ENCODE results near the gene NRN1. TPM values are rescaled to one million over a fixed set of nuclear protein-coding genes. Genes with fewer than 3 reads are reported as not detected.

The NRN1 gene
- total and polyA plus RNA-seq, 8 donors: 0.45 to 9.8 (median 4.4) TPM; not detected in 2

DNA sequence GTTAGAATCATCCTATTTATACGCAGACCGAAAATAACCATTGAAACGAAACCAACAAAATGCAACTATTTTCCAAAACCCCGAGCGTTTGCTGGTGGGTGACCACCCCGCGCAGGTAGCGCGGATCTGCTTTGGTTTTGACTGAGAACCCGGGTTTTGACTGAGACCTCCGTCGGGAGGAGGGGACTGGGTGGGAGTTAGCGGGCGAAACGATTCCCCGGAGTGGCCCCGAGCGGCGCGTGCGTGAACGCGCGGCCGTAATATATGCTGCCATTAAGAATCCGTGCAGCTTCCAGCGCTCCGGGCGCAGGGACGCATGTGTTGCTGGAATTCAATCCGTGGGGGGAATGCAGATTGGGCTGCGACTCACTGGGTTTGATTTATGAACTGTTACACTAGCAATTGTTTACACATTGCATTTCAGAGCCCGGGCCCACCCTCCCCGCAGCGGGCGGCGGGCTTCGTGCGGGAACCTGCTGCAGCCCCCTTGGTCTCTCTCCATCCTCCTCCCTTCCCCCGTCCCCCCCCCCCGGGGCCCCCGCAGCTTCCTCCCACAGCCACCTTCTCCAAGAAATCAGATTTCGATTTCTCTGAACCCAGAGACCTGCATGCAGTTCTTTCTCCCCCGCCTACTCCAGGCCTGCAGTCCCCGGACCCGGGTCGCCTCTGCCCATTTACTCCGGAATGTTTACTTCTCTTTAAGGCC, 9.9 kb downstream of the NRN1 start:
- TF ChIP-seq POLR2A (IDR thresholded peaks at IDR 0.05): no peak
- Histone ChIP-seq H3K4me3 (peak overlapping the region; percentile 45 to 75 (median 56)), H3K36me3 (no peaks in the 10 kb centered on the region), H3K27me3 (peaks cover 43 to 100% (median 93%) of the 10 kb centered on the region in 3 donors), H3K9me3 (peaks cover 0 to 20% (median 10%) of the 10 kb centered on the region in 4 donors), H3K27ac (peak overlapping the region in 4 of 5 donors; percentile 52 to 67 (median 62)), H3K4me1 (peaks cover 30 to 49% (median 39%) of the 10 kb centered on the region in 4 donors)
- WGBS, 5 donors: 3 to 5% (median 4%) methylated on average over 44 to 48 of the region's 48 CpGs
- intact Hi-C loops (cut with DNase I; ENCODE audit: low total_unique reads): no loop called here
- peak in 1 of 2 donors; percentile 67 for DNase-seq

DNA sequence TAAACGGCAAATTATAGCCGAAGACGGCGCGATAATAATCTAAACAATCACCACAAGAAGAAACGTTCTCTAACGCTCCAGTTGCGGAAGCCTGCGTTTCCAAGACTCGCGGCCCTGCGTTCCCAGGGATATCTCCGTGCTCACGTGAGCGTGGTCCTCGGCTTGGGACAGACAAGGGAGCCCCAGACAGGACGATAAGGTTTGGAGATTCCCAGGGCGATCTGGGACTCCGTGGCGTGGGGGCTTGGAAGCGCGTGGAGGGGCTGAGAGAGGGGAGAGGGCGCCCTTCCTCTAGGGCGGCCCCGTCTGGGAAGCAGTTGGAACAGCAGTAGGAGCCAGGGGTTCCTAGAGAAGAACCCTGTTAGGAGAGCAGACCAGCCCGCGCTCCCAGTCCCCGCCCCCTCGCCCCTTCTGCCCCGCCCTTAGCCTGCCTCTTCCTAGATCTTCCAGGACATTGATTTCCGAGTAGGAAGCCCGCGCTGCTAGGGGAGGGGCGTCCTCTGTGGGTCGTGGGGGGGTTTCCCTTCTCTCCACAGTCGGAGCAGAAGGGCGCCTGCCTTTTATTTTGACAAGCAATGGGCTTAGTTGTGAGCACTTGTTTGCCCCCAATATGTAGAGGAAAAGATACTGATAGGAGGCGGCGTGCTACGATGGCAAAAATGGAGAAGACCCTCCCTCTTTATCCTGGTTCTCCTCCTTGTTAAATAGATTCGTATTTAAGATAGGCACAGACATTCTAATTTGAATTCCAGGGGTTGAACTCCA, 10.6 kb downstream of the NRN1 start:
- peak overlapping the region in 4 of 5 donors; percentile 52 to 67 (median 62) for H3K27ac ChIP-seq
- H3K9me3 ChIP-seq: peaks cover 0 to 18% (median 9%) of the 10 kb centered on the region in 4 donors
- DNase-seq: peak in 1 of 2 donors; percentile 82
- intact Hi-C loops (cut with DNase I; ENCODE audit: low total_unique reads): no loop called here
- no peaks in the 10 kb centered on the region for H3K36me3 ChIP-seq
- H3K4me3 ChIP-seq: peak overlapping the region; percentile 45 to 75 (median 56)
- H3K4me1 ChIP-seq: peaks cover 30 to 47% (median 37%) of the 10 kb centered on the region in 4 donors
- H3K27me3 ChIP-seq: peaks cover 41 to 98% (median 86%) of the 10 kb centered on the region in 3 donors
- 3 to 10% (median 6%) methylated on average over 16 to 41 of the region's 41 CpGs for WGBS, 5 donors
- TF ChIP-seq, protein P1, sequence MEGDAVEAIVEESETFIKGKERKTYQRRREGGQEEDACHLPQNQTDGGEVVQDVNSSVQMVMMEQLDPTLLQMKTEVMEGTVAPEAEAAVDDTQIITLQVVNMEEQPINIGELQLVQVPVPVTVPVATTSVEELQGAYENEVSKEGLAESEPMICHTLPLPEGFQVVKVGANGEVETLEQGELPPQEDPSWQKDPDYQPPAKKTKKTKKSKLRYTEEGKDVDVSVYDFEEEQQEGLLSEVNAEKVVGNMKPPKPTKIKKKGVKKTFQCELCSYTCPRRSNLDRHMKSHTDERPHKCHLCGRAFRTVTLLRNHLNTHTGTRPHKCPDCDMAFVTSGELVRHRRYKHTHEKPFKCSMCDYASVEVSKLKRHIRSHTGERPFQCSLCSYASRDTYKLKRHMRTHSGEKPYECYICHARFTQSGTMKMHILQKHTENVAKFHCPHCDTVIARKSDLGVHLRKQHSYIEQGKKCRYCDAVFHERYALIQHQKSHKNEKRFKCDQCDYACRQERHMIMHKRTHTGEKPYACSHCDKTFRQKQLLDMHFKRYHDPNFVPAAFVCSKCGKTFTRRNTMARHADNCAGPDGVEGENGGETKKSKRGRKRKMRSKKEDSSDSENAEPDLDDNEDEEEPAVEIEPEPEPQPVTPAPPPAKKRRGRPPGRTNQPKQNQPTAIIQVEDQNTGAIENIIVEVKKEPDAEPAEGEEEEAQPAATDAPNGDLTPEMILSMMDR (IDR thresholded peaks at IDR 0.05): peak in 1 of 7 experiments; percentile 7
- no peak for TF ChIP-seq POLR2A (IDR thresholded peaks at IDR 0.05)

DNA sequence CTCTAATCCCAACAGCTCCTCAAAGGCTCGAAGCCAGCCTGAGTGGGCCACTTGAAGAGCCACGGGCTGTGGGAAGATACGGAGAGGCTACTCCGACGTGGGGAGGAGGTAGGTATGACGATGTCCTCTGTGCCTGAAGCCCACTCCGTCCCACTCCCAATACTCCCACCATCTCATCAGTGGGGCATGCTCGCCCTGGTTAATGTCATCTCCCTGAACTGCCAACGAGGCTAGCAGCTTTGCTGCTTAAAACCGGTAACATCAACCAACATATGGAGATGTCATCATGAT, 11.1 kb downstream of the NRN1 start:
- Histone ChIP-seq H3K36me3 (no peaks in the 10 kb centered on the region), H3K27me3 (peaks cover 41 to 93% (median 81%) of the 10 kb centered on the region in 3 donors), H3K4me1 (peaks cover 30 to 47% (median 37%) of the 10 kb centered on the region in 4 donors), H3K9me3 (peaks cover 0 to 18% (median 9%) of the 10 kb centered on the region in 4 donors), H3K4me3 (peak overlapping the region in 3 of 4 donors; percentile 45 to 75 (median 59)), H3K27ac (peak overlapping the region in 2 of 5 donors; percentile 41 to 63)
- intact Hi-C loops (cut with DNase I; ENCODE audit: low total_unique reads): no loop called here
- 9 to 22% (median 20%) methylated on average over 10 of the region's 10 CpGs for WGBS, 5 donors
- TF ChIP-seq, protein P1 (IDR thresholded peaks at IDR 0.05): no peak
- no peak for TF ChIP-seq POLR2A (IDR thresholded peaks at IDR 0.05)
- no peak for DNase-seq

DNA sequence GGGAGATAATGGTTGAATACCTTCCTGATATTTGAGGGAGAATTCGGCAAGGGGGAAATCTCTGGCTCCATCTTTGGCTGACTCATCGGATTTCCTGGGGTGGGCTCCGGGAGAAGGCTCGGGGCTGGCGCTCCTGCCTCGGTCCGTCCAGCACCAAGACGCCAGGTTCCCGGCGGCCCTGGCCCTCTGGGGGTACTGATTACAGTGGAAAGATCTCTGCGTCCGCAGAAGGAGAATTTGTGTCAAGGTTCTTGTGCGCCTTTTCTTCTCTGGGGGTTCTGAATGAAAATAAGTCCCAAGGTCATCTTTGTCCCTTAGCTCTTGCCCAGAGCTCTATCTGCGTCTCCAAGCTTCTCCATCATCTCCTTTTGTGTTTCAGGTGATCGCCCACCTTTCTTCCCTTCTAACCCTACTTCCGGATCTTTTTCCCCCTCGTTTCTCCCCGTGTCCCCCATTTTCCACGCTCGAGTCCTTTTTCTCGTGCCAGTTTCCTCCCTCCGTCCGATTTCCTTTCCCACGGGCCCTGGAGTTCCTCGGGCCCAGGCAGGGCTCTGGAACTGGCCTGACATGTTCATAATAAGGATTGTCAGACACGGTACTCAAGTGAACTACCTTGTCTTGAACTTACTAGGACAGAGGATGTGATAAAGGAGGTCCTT, 11.6 kb downstream of the NRN1 start:
- H3K36me3 ChIP-seq: no peaks in the 10 kb centered on the region
- no peak overlapping the region for H3K27ac ChIP-seq
- TF ChIP-seq, protein P1 (IDR thresholded peaks at IDR 0.05): no peak
- TF ChIP-seq POLR2A (IDR thresholded peaks at IDR 0.05) (no peak), POLR2AphosphoS5 (IDR thresholded peaks at IDR 0.05) (no peak), EP300 (IDR thresholded peaks at IDR 0.05) (no peak)
- DNase-seq: no peak
- H3K4me1 ChIP-seq: peaks cover 30 to 47% (median 37%) of the 10 kb centered on the region in 4 donors
- H3K9me3 ChIP-seq: peaks cover 0 to 14% (median 6%) of the 10 kb centered on the region in 4 donors
- WGBS, 5 donors: 11 to 26% (median 15%) methylated on average over 17 to 26 of the region's 26 CpGs
- intact Hi-C loops (cut with DNase I; ENCODE audit: low total_unique reads): no loop called here
- H3K4me3 ChIP-seq: no peak overlapping the region
- H3K27me3 ChIP-seq: peaks cover 40 to 88% (median 78%) of the 10 kb centered on the region in 3 donors

All from stomach (tissue), 9 donors.